Right ventricle myocardium inferior (tissue), 1 donor: ENCODE results near the gene LAGE3. TPM values are rescaled to one million over a fixed set of nuclear protein-coding genes. Genes with fewer than 3 reads are reported as not detected.
A peak's percentile ranks its signal among the peaks of the same experiment; 100 is the strongest.

ENCODE experiments used
- ATAC-seq: fragments of 200-7000 bp; cut with Tn5 transposase; one replicate; pipeline ENCODE4 v1.9.1; 2020; ENCODE audit warnings: mild to moderate bottlenecking, moderate library complexity
- DNase-seq: peaks from one replicate; pipeline ENCODE4 v3.0.0; 2021; ENCODE audit errors: missing footprints
- intact Hi-C: fragments of 100-400 bp; cut with DNase I; formaldehyde crosslinking; loops from one replicate; pipeline ENCODE4 v1.11.0; 2022
- long read RNA-seq: library from polyadenylated mRNA; unstranded; transcript quantifications from one replicate; pipeline ENCODE4 v2.0.0, GENCODE V29; 2021
- total RNA-seq: library from RNA; stranded (reverse); fragmentation: NEBNext Ultra II Directional; extraction: Animal tissue kit (Norgen Biotek cat#: 25700); gene quantifications from one replicate; pipeline ENCODE4 v1.2.1, GENCODE V29; 2021
- donor health status: DM: no; HTN: yes; CAD: no; lungs with severe emphysema.

Gene LAGE3
- total RNA-seq: 18.5 TPM
- long read RNA-seq, transcript LAGE3-201 (3 exons, 949 nt): major isoform, 28 of 30 reads
- long read RNA-seq, partial matches to known transcripts: 1 of 30 reads
- long read RNA-seq, other reads (novel, unspliced or antisense): 1 of 30 reads

- ATAC-seq (peak; percentile 96), DNase-seq (peak; percentile 97)
- intact Hi-C loops: loop anchor here (2.0 to 5.0 kb wide), 2 partner anchors 20 to 37 kb away; partner anchors contain the start of genes FAM50A and PLXNA3
These were observed at the start of gene LAGE3 for GRCh38 chrX:154478728-154479622. Gene LAGE3 (minus strand): TSS chrX:154479281. CDS start chrX:154478915, 366 bp downstream.

- intact Hi-C loops: no loop called here
- DNase-seq (peak; percentile 85), ATAC-seq (peak; percentile 91)
These were observed 48.0 kb upstream of the LAGE3 start for GRCh38 chrX:154526901-154527675.

GRCh38 chrX:154525606-154526490 lies 46.8 kb upstream of the LAGE3 start:
- DNase-seq (no peak), ATAC-seq (no peak)
- intact Hi-C loops: no loop called here

- intact Hi-C loops: no loop called here
- DNase-seq: no peak
- ATAC-seq: no peak
These were observed 40.3 kb upstream of the LAGE3 start for GRCh38 chrX:154519389-154519788.

GRCh38 chrX:154517101-154517781 lies 38.2 kb upstream of the LAGE3 start:
- intact Hi-C loops: loop anchor here (2.0 kb wide), 1 partner anchor 30 kb away; the partner anchor contains the start of gene UBL4A
- ATAC-seq (peak; percentile 1), DNase-seq (no peak)

GRCh38 chrX:154516656-154517100 lies 37.6 kb upstream of the LAGE3 start:
- ATAC-seq (peak; percentile 72), DNase-seq (no peak)
- intact Hi-C loops: loop anchor here (2.0 kb wide), 1 partner anchor 30 kb away; the partner anchor contains the start of gene UBL4A

- intact Hi-C loops: loop anchor here (2.0 kb wide), 1 partner anchor 29 kb away; the partner anchor contains the start of gene UBL4A
- DNase-seq (peak; percentile 97), ATAC-seq (peak; percentile 96)
These were observed 37.0 kb upstream of the LAGE3 start, which contains the start of gene FAM3A for GRCh38 chrX:154515966-154516655. Gene FAM3A (minus strand): TSS chrX:154516232. CDS start chrX:154515772, 460 bp downstream.

- DNase-seq (peak; percentile 70), ATAC-seq (peak; percentile 3)
- intact Hi-C loops: no loop called here
These were observed 36.2 kb upstream of the LAGE3 start for GRCh38 chrX:154515090-154515965.

GRCh38 chrX:154513716-154514115 lies 34.6 kb upstream of the LAGE3 start:
- DNase-seq (no peak), ATAC-seq (no peak)
- intact Hi-C loops: no loop called here

- ATAC-seq: no peak
- intact Hi-C loops: no loop called here
- DNase-seq: no peak
These were observed 33.9 kb upstream of the LAGE3 start for GRCh38 chrX:154512879-154513553.

GRCh38 chrX:154511761-154512160 lies 32.7 kb upstream of the LAGE3 start:
- no peak for DNase-seq
- no peak for ATAC-seq
- intact Hi-C loops: no loop called here

GRCh38 chrX:154509455-154509854 lies 30.4 kb upstream of the LAGE3 start:
- DNase-seq: no peak
- intact Hi-C loops: no loop called here
- ATAC-seq: no peak

- no peak for ATAC-seq
These were observed 29.3 kb upstream of the LAGE3 start for GRCh38 chrX:154508384-154508745.

GRCh38 chrX:154507673-154508383 lies 28.7 kb upstream of the LAGE3 start:
- no peak for ATAC-seq
- intact Hi-C loops: no loop called here
- no peak for DNase-seq

More at GRCh38 chrX:154508384-154508745, 29.3 kb upstream of the LAGE3 start:
- no peak for DNase-seq
- intact Hi-C loops: no loop called here
